ENCODE data around the gene C17orf58. TPM values are rescaled to one million over a fixed set of nuclear protein-coding genes. Genes with fewer than 3 reads are reported as not detected.

Gene C17orf58
- total and polyA plus RNA-seq, 2 of the 8 experiments (the other 6 are each of a cell fraction or from before 2014, with no cell fraction given), result 22.6 to 24.1 TPM

DNA sequence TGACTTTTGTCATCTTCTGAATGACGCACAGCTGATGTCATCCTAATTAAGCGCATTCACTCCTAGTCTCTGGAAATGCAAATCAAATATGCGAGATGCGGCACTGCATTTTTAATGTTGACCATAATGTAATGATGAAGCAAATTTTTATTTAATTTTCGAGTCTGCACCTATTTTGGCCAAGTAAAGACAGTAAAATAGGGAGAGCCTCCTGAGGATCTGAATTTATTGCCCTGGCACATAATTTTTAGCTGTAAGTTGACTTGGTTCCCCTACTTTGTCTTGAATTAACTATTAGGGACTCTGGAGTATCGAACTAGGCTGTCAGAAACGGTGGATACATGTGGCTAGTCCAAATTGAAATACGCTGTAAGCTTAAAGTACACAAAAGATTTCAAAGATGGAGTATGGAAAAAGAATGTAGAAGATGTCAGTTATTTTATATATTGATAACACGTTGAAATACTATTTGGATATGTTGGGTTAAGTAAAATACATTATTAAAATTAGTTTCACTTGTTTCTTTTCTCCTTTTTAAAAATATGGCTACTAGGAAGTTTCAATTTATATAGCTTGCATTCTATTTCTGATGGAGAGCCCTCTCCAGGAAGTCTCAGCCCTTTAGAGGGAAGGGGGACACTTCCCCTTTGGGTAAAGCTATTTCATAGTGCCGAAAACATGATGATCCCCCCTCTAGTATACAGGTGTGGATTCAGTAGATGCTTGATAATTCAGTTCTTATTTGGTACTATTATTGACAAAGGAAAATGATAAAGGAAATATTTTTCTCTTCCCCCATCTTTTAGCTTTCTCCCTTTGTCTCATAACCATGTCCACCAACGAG is 40.3 kb upstream of the C17orf58 start:
- Histone ChIP-seq H2AK5ac (ENCODE audit: low read depth, low read length) (no peak overlapping the region), H2BK12ac (ENCODE audit: low read depth, low read length) (no peak overlapping the region), H2BK20ac (ENCODE audit: low read length) (no peak overlapping the region), H4K91ac (replicated peaks; ENCODE audit: insufficient read length, low read length) (no peak overlapping the region), H3K14ac (ENCODE audit: insufficient read length) (no peak overlapping the region), H4K8ac (ENCODE audit: extremely low read depth, insufficient read depth, low read length) (peak overlapping the region; percentile 98), H3K4me1 (replicated peaks in 1 of 4; ENCODE audit: control insufficient read depth in 3 of 4, insufficient read depth in 4 of 4, low read length in 3 of 4) (peaks cover 5 to 16% (median 11%) of the 10 kb centered on the region in 4 experiments; a peak in 6 of 7 replicates), H4K20me1 (replicated peaks in 1 of 2; ENCODE audit: control insufficient read depth in 1 of 2, insufficient read depth in 2 of 2, low read length in 2 of 2) (peaks cover 10 to 19% of the 10 kb centered on the region in 2 experiments), H3K9me3 (ENCODE audit: insufficient read depth in 2 of 2, low read depth in 1 of 2, low read length in 1 of 2) (no peaks in the 10 kb centered on the region), H4K5ac (ENCODE audit: insufficient read length, low read depth, low read length) (peak overlapping the region; percentile 3), H2BK15ac (ENCODE audit: low read length) (no peak overlapping the region), H3K27ac (ENCODE audit: low read depth, low read length) (peak overlapping the region; percentile 96), H3K18ac (ENCODE audit: extremely low read depth, low read length) (peak overlapping the region; percentile 99; the same call in 1 of the 2 replicates), H3K23me2 (ENCODE audit: low read depth, low read length) (peaks cover 2% of the 10 kb centered on the region; the same call in 1 of the 2 replicates), H3K56ac (replicated peaks; ENCODE audit: insufficient read length, low read depth, low read length) (peak overlapping the region; percentile 91), H3K4ac (replicated peaks; ENCODE audit: insufficient read length, low read depth, low read length) (no peak overlapping the region), H2AFZ (ENCODE audit: low read length) (no peak overlapping the region), H2BK5ac (ENCODE audit: low read depth, low read length) (0 out of 2 replicates have a peak overlapping the region, but pooled peaks have one; percentile 95), H2BK120ac (replicated peaks; ENCODE audit: low read depth, low read length) (no peak overlapping the region), H3K4me2 (ENCODE audit: insufficient read depth in 1 of 2, low read depth in 2 of 2, low read length in 2 of 2) (peak overlapping the region; percentile 68 to 78), H3K23ac (ENCODE audit: insufficient read length) (peak overlapping the region; percentile 39), H3K4me3 (ENCODE audit: extremely low read depth in 1 of 4, insufficient read depth in 2 of 4, low read depth in 3 of 4, low read length in 4 of 4) (peak overlapping the region; percentile 92 to 98 (median 94)), H3K9ac (replicated peaks in 1 of 4; ENCODE audit: extremely low read depth in 1 of 4, low read depth in 3 of 4, low read length in 3 of 4) (peak overlapping the region; percentile 88 to 100 (median 98)), H3K79me2 (ENCODE audit: control insufficient read depth in 1 of 2, insufficient read depth in 2 of 2, low read length in 2 of 2) (peaks cover 9 to 52% of the 10 kb centered on the region in 2 experiments), H3K27me3 (replicated peaks in 1 of 4; ENCODE audit: control insufficient read depth in 3 of 4, extremely low read depth in 1 of 4, insufficient read depth in 3 of 4, low read length in 3 of 4) (no peaks in the 10 kb centered on the region), H3K36me3 (ENCODE audit: control insufficient read depth in 2 of 4, insufficient read depth in 4 of 4, low read length in 3 of 4) (peaks cover 26 to 52% (median 43%) of the 10 kb centered on the region in 4 experiments), H3K79me1 (ENCODE audit: low read depth, low read length) (0 out of 2 replicates have a peak, but pooled peaks cover 3% of the 10 kb centered on the region)
- CTCF ChIA-PET (ENCODE audit: partially characterized antibody), result interaction anchor here (0.8 to 2.0 kb wide), 3 partner anchors 9 to 17 kb away, joined by 3 to 13 read pairs (median 5); no protein-coding TSS in a partner anchor
- 19% methylated on average over 11 of the region's 11 CpGs; no CpG with 5 or more reads in 1 of the 2 experiments for WGBS, 2 experiments (ENCODE audit: extremely low coverage in 1 of 2, insufficient coverage in 1 of 2, insufficient read length in 1 of 2, insufficient replicate concordance in 2 of 2, low coverage in 1 of 2, low lambda C conversion rate in 2 of 2, missing lambda C conversion rate in 1 of 2)
- TF ChIP-seq SRF (IDR thresholded peaks at IDR 0.05; ENCODE audit: low read depth, low read length), result no peak
- peak; percentile 18 to 79; a peak in 3 of 4 replicates for TF ChIP-seq SIN3A (conservative IDR thresholded peaks at IDR 0.05 in 1 of 2, IDR thresholded peaks at IDR 0.05 in 1 of 2; ENCODE audit: low read depth in 1 of 2, low read length in 2 of 2)
- no peak for TF ChIP-seq TAF7 (optimal IDR thresholded peaks at IDR 0.05; ENCODE audit: borderline replicate concordance, low read depth, low read length)
- TF ChIP-seq SAP30 (IDR thresholded peaks at IDR 0.05; ENCODE audit: insufficient read depth, insufficient replicate concordance, low read length), result peak; percentile 23
- peak; percentile 76 for TF ChIP-seq CREB1 (IDR thresholded peaks at IDR 0.05)
- FAIRE-seq (no peak), DNase-seq (ENCODE audit: low read depth in 1 of 2, low spot score in 2 of 2) (no peak)
- POLR2A ChIA-PET (ENCODE audit: partially characterized antibody), result interaction anchor here (0.6 to 9.6 kb wide), 21 partner anchors 8 to 222 kb away, joined by 3 to 134 read pairs (median 4); partner anchors contain the start of gene C17orf58

Data from H1 (cell line).